Measurements from ENCODE around the gene CAMSAP1.

CAMSAP1 gene

DNA sequence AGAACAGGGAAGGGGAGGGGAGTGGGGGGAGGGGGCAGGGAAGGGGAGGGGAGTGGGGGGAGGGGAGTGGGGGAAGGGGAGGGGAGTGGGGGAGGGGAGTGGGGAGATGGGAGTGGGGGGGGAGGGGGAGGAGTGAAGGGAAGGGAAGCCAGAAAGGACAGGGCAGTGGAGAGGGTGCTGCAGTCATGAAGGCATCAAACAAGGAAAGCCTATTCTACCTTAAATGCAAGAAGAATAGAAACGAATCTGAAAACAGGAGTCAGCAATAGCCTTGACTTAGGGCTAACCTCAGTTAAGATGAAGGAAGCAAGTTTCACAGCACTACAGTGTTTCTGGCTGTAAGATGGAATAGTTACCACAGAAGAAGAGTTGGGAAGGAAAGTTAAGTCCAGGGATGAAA, 59.5 kb downstream of the CAMSAP1 start:
- Histone ChIP-seq H3K4me2 (ENCODE audit: low read length) (no peak overlapping the region), H3K9ac (ENCODE audit: low read length) (no peak overlapping the region), H3K79me2 (ENCODE audit: low read length) (no peaks in the 10 kb centered on the region), H3K4me1 (ENCODE audit: low read length) (no peaks in the 10 kb centered on the region), H3K4me3 (ENCODE audit: low read length) (no peak overlapping the region), H3K36me3 (replicated peaks; ENCODE audit: low read depth, low read length) (no peaks in the 10 kb centered on the region), H2AFZ (ENCODE audit: low read depth, low read length) (no peak overlapping the region), H3K9me3 (ENCODE audit: insufficient read depth, low read length) (no peaks in the 10 kb centered on the region), H3K27me3 (ENCODE audit: low read depth, low read length) (no peaks in the 10 kb centered on the region), H4K20me1 (ENCODE audit: insufficient read depth, low read length) (no peaks in the 10 kb centered on the region), H3K27ac (ENCODE audit: low read length) (no peak overlapping the region)
- no peak for TF ChIP-seq EZH2phosphoT487 (IDR thresholded peaks at IDR 0.05; ENCODE audit: low read depth)
- no peak for TF ChIP-seq CTCF (IDR thresholded peaks at IDR 0.05; ENCODE audit: low read depth, low read length)

- H4K20me1 ChIP-seq (ENCODE audit: insufficient read depth, low read length) = no peaks in the 10 kb centered on the region
- H3K36me3 ChIP-seq (replicated peaks; ENCODE audit: low read depth, low read length) = no peaks in the 10 kb centered on the region
- H3K4me3 ChIP-seq (ENCODE audit: low read length) = no peak overlapping the region
- no peak overlapping the region for H2AFZ ChIP-seq (ENCODE audit: low read depth, low read length)
- H3K4me1 ChIP-seq (ENCODE audit: low read length) = no peaks in the 10 kb centered on the region
- H3K27ac ChIP-seq (ENCODE audit: low read length) = no peak overlapping the region
- no peaks in the 10 kb centered on the region for H3K9me3 ChIP-seq (ENCODE audit: insufficient read depth, low read length)
- no peaks in the 10 kb centered on the region for H3K79me2 ChIP-seq (ENCODE audit: low read length)
- no peak overlapping the region for H3K9ac ChIP-seq (ENCODE audit: low read length)
- no peak overlapping the region for H3K4me2 ChIP-seq (ENCODE audit: low read length)
- no peak for TF ChIP-seq EZH2phosphoT487 (IDR thresholded peaks at IDR 0.05; ENCODE audit: low read depth)
- TF ChIP-seq CTCF (IDR thresholded peaks at IDR 0.05; ENCODE audit: low read depth, low read length) = no peak
- no peaks in the 10 kb centered on the region for H3K27me3 ChIP-seq (ENCODE audit: low read depth, low read length)
Measured at GRCh38 chr9:135840539-135840938, 66.8 kb downstream of the CAMSAP1 start.

DNA sequence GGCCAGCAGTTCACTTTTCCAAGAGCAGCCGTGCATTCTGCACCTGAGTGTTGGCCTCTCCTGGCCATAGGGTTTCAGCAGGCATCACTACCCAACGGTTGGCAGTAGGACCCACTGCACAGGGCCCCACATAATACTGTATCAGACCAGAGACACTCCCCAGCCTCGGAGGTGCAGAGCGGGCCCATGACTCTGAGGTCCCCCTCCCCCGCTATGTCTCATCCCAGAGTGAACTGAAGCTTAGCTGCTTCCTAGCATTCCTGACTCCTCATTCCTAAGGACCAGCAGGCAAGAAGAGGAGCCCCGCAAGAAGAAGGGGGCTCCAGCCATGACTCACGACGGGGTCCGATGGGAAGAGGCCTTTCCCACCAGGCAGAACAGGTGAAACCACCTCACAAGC, 67.2 kb downstream of the CAMSAP1 start:
- Histone ChIP-seq H3K9me3 (ENCODE audit: insufficient read depth, low read length) (no peaks in the 10 kb centered on the region), H3K27me3 (ENCODE audit: low read depth, low read length) (no peaks in the 10 kb centered on the region), H3K4me2 (ENCODE audit: low read length) (no peak overlapping the region), H3K27ac (ENCODE audit: low read length) (no peak overlapping the region), H3K9ac (ENCODE audit: low read length) (no peak overlapping the region), H2AFZ (ENCODE audit: low read depth, low read length) (no peak overlapping the region), H4K20me1 (ENCODE audit: insufficient read depth, low read length) (no peaks in the 10 kb centered on the region), H3K79me2 (ENCODE audit: low read length) (no peaks in the 10 kb centered on the region), H3K36me3 (replicated peaks; ENCODE audit: low read depth, low read length) (no peaks in the 10 kb centered on the region), H3K4me1 (ENCODE audit: low read length) (no peaks in the 10 kb centered on the region), H3K4me3 (ENCODE audit: low read length) (no peak overlapping the region)
- TF ChIP-seq CTCF (IDR thresholded peaks at IDR 0.05; ENCODE audit: low read depth, low read length) = no peak
- TF ChIP-seq EZH2phosphoT487 (IDR thresholded peaks at IDR 0.05; ENCODE audit: low read depth) = no peak

- Histone ChIP-seq H3K4me3 (ENCODE audit: low read length) (no peak overlapping the region), H3K27me3 (ENCODE audit: low read depth, low read length) (no peaks in the 10 kb centered on the region), H3K4me2 (ENCODE audit: low read length) (no peak overlapping the region), H4K20me1 (ENCODE audit: insufficient read depth, low read length) (no peaks in the 10 kb centered on the region), H3K9ac (ENCODE audit: low read length) (no peak overlapping the region), H3K9me3 (ENCODE audit: insufficient read depth, low read length) (no peaks in the 10 kb centered on the region), H3K27ac (ENCODE audit: low read length) (no peak overlapping the region), H2AFZ (ENCODE audit: low read depth, low read length) (no peak overlapping the region), H3K4me1 (ENCODE audit: low read length) (no peaks in the 10 kb centered on the region), H3K79me2 (ENCODE audit: low read length) (no peaks in the 10 kb centered on the region), H3K36me3 (replicated peaks; ENCODE audit: low read depth, low read length) (no peaks in the 10 kb centered on the region)
- no peak for TF ChIP-seq CTCF (IDR thresholded peaks at IDR 0.05; ENCODE audit: low read depth, low read length)
- no peak for TF ChIP-seq EZH2phosphoT487 (IDR thresholded peaks at IDR 0.05; ENCODE audit: low read depth)
Measured at GRCh38 chr9:135839516-135839915, 67.8 kb downstream of the CAMSAP1 start.

All from OCI-LY3 (cell line).